Activated T-helper 2 cell treated with anti-CD3 and anti-CD28 coated beads, Interferon-gamma antibody, Interleukin-2, Interleukin-4, amounts not matched to agents 10 μg/mL and 5 μg/mL and 100 μg/mL, durations not matched to agents 14 hours and 24 hours and 36 hours (primary cell): ENCODE measurements around the gene RFX2. TPM values are rescaled to one million over a fixed set of nuclear protein-coding genes. Genes with fewer than 3 reads are reported as not detected.

ENCODE experiments used
- DNase-seq: peaks from one replicate; pipeline ENCODE4 v3.0.0; 2021; ENCODE audit warnings: low spot score
- H3K27ac Mint-ChIP-seq: one replicate; pipeline ENCODE4 v1.8.0; 2021; ENCODE audit warnings: mixed read lengths
- H3K27me3 Mint-ChIP-seq: one replicate; pipeline ENCODE4 v1.8.0; 2021; ENCODE audit warnings: low read depth, mixed read lengths
- H3K36me3 Mint-ChIP-seq: one replicate; pipeline ENCODE4 v1.8.0; 2021; ENCODE audit warnings: low read depth, mixed read lengths
- H3K4me1 Mint-ChIP-seq: one replicate; pipeline ENCODE4 v1.8.0; 2021; ENCODE audit warnings: low read depth, mixed read lengths
- H3K4me3 Mint-ChIP-seq: one replicate; pipeline ENCODE4 v1.8.0; 2021; ENCODE audit warnings: low read depth, mild to moderate bottlenecking, moderate library complexity, mixed read lengths
- H3K9me3 Mint-ChIP-seq: one replicate; pipeline ENCODE4 v1.8.0; 2021; ENCODE audit warnings: mixed read lengths
- intact Hi-C: fragments of 100-400 bp; cut with micrococcal nuclease; formaldehyde crosslinking; loops from one replicate; pipeline ENCODE4 v1.15.1; 2023
- total RNA-seq: library from RNA; stranded (reverse); gene quantifications from 2 replicates; pipeline ENCODE4 v1.2.3, GENCODE V29; 2022

RFX2 gene
- 8.7 and 12.5 TPM in 2 replicates for total RNA-seq

GRCh38 chr19:6110360-6110977 is at the start of gene RFX2:
Gene RFX2 (minus strand): TSS chr19:6110500. CDS start chr19:6047496, 63,004 bp downstream.
- peak within 1 kb of the TSS; percentile 85 for H3K27ac Mint-ChIP-seq
- H3K9me3 Mint-ChIP-seq, result no peaks in the 10 kb centered on the region

GRCh38 chr19:6156033-6156432 is 45.7 kb upstream of the RFX2 start:
- H3K27me3 Mint-ChIP-seq, result peaks cover 6% of the 10 kb centered on the region
- H3K27ac Mint-ChIP-seq, result no peak overlapping the region
- DNase-seq, result no peak
- intact Hi-C loops, result no loop called here
- H3K4me1 Mint-ChIP-seq, result peaks cover under 1% of the 10 kb centered on the region
- H3K4me3 Mint-ChIP-seq, result no peak overlapping the region
- H3K9me3 Mint-ChIP-seq, result peaks cover 9% of the 10 kb centered on the region
- H3K36me3 Mint-ChIP-seq, result no peaks in the 10 kb centered on the region

More at GRCh38 chr19:6110360-6110977, at the start of gene RFX2:
- Mint-ChIP-seq H3K4me1 (peaks cover 24% of the 10 kb centered on the region), H3K4me3 (peak within 1 kb of the TSS; percentile 90), H3K36me3 (no peaks in the 10 kb centered on the region), H3K27me3 (peaks cover 11% of the 10 kb centered on the region)
- intact Hi-C loops, result loop anchor here (1.0 to 5.0 kb wide), 3 partner anchors 48 to 752 kb away; no protein-coding TSS in a partner anchor
- peak; percentile 99 for DNase-seq

DNA sequence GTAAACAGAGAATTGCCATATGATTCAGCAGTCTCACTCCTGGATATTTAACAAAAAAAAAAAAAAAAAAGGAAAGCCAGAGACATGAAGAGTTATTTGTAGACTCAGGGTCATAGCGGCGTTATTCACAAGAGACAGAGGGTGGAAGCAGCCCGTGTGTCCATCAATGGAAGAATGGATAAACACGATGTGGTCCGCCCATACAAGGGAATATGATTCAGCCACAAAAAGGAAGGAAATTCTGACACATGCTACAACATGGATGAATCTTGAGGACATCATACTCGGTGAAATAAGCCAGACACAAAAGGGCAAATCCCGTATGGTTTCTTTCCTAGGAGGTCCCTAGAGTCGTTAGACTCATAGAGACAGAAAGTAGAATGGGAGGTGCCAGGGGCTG is 40.0 kb upstream of the RFX2 start:
- no peak overlapping the region for H3K27ac Mint-ChIP-seq
- no peaks in the 10 kb centered on the region for H3K4me1 Mint-ChIP-seq
- H3K4me3 Mint-ChIP-seq, result no peak overlapping the region
- intact Hi-C loops, result no loop called here
- H3K9me3 Mint-ChIP-seq, result no peaks in the 10 kb centered on the region
- H3K36me3 Mint-ChIP-seq, result no peaks in the 10 kb centered on the region
- DNase-seq, result no peak
- H3K27me3 Mint-ChIP-seq, result peaks cover 4% of the 10 kb centered on the region

GRCh38 chr19:6141217-6141616 is 30.9 kb upstream of the RFX2 start:
- H3K27me3 Mint-ChIP-seq, result no peaks in the 10 kb centered on the region
- H3K4me3 Mint-ChIP-seq, result no peak overlapping the region
- DNase-seq, result no peak
- H3K9me3 Mint-ChIP-seq, result no peaks in the 10 kb centered on the region
- H3K27ac Mint-ChIP-seq, result no peak overlapping the region
- no peaks in the 10 kb centered on the region for H3K4me1 Mint-ChIP-seq
- no peaks in the 10 kb centered on the region for H3K36me3 Mint-ChIP-seq
- intact Hi-C loops, result no loop called here

DNA sequence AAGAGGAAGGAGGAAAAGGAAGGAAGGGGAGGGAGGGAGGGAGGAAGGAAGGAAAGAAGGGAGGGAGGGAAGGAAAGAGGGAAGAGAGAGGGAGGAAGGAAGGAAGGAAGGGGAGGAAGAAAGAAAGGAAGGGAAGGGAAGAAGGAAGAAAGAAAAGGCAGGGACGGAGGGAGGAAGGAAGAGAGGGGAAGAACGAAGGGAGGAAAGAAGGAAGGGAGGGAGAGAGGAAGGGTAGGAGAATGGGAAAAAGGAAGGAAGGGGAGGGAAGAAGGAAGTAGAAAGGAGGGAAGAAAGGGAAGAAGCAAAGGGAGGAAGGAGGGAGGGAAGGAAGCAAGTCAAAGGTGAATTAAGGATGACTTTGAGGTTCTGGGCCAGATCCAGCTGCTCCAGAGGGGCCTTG is 28.2 kb upstream of the RFX2 start:
- no peaks in the 10 kb centered on the region for H3K4me1 Mint-ChIP-seq
- H3K27me3 Mint-ChIP-seq, result no peaks in the 10 kb centered on the region
- H3K27ac Mint-ChIP-seq, result no peak overlapping the region
- no peak overlapping the region for H3K4me3 Mint-ChIP-seq
- no peak for DNase-seq
- H3K9me3 Mint-ChIP-seq, result no peaks in the 10 kb centered on the region
- intact Hi-C loops, result no loop called here
- no peaks in the 10 kb centered on the region for H3K36me3 Mint-ChIP-seq

DNA sequence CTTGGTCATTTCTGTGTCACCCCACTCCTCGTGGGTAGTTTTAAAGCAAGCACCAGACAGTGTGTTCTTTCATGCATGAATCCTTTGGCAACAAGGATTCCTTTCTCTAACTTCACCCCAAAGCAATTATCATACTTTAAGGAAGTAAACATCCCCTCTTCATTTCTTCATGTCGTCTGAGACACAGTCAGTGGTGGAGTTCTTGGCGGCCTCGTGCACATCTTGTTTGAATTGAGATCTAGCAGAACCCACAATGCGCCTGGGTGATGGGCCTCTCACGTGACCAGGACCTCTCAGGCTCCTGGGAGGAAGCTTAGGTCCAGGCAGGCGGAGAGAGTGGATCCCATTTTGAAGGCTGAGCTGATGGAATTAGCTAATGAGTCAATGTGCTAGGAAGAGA is 27.8 kb upstream of the RFX2 start:
- H3K4me1 Mint-ChIP-seq, result no peaks in the 10 kb centered on the region
- DNase-seq, result no peak
- intact Hi-C loops, result no loop called here
- no peak overlapping the region for H3K4me3 Mint-ChIP-seq
- no peaks in the 10 kb centered on the region for H3K36me3 Mint-ChIP-seq
- H3K27me3 Mint-ChIP-seq, result no peaks in the 10 kb centered on the region
- no peak overlapping the region for H3K27ac Mint-ChIP-seq
- no peaks in the 10 kb centered on the region for H3K9me3 Mint-ChIP-seq

DNA sequence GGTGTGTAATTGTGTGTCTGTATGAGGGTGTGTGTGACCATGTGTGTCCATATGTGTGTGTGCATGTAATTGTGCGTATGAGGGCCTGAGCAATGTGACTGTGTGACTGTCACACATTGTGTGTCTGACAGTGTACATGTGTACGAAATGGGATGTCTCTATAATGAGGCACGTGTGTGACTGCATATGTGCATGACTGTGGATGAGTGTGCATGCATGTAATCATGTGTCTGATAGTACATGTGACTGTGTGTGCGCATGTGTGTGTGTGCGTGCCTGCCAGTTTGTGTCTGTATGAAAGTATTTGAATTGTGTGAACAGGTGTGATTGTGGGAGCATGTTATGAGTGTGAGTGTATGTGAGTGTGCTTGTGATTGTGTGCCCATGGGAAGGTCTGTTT is 22.9 kb upstream of the RFX2 start:
- no peaks in the 10 kb centered on the region for H3K4me1 Mint-ChIP-seq
- no peak overlapping the region for H3K4me3 Mint-ChIP-seq
- H3K27ac Mint-ChIP-seq, result no peak overlapping the region
- intact Hi-C loops, result no loop called here
- DNase-seq, result no peak
- H3K27me3 Mint-ChIP-seq, result no peaks in the 10 kb centered on the region
- no peaks in the 10 kb centered on the region for H3K36me3 Mint-ChIP-seq
- no peaks in the 10 kb centered on the region for H3K9me3 Mint-ChIP-seq

DNA sequence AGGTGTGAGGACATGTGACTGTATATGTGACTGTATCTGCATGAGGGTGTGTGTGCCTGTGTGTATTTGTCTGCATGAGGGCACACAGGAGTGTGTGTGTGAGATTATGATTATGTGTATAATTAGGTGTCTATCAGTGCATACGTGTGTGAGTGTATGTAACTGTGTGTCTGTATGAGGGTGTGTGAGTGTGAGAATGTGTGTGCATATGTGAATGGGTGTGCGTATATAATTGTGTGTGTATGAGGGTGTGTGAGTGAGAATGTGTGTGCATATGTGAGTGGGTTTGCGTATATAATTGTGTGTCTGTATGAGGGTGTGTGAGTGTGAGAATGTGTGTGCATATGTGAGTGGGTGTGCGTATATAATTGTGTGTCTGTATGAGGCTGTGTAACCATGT is 22.2 kb upstream of the RFX2 start:
- no peaks in the 10 kb centered on the region for H3K9me3 Mint-ChIP-seq
- H3K4me1 Mint-ChIP-seq, result no peaks in the 10 kb centered on the region
- H3K27ac Mint-ChIP-seq, result no peak overlapping the region
- no peaks in the 10 kb centered on the region for H3K27me3 Mint-ChIP-seq
- no peak for DNase-seq
- H3K4me3 Mint-ChIP-seq, result no peak overlapping the region
- intact Hi-C loops, result no loop called here
- no peaks in the 10 kb centered on the region for H3K36me3 Mint-ChIP-seq

DNA sequence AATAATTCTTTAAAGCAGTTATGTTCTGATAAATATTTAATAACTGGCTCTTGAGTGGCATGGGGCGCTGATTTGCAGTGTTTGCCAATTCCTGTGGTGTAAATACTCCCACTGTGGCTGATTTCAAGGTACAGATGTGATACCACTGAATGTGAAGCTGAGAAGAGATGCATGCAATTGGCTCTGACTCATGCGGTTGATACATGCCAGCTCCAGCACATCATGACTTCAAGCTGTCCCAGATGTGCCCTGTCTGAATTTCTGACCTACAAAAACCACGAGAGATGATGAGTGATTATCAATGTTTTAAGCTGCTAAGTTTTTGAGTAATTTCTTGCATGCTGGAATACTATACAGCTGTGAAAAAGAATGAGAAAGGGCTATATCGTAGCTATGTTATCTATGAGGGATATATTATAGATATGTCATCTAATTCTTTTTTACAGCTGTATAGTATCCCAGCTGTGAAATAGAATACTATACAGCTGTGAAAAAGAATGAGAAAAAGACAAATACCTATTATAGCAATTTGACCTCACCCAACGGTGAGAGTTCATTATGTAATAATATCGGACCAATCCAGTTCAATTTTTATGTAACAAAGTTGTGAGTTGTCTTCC is 17.5 kb upstream of the RFX2 start:
- H3K36me3 Mint-ChIP-seq, result no peaks in the 10 kb centered on the region
- intact Hi-C loops, result loop anchor here (2.0 to 5.0 kb wide), 2 partner anchors 141 to 171 kb away; no protein-coding TSS in a partner anchor
- DNase-seq, result no peak

DNA sequence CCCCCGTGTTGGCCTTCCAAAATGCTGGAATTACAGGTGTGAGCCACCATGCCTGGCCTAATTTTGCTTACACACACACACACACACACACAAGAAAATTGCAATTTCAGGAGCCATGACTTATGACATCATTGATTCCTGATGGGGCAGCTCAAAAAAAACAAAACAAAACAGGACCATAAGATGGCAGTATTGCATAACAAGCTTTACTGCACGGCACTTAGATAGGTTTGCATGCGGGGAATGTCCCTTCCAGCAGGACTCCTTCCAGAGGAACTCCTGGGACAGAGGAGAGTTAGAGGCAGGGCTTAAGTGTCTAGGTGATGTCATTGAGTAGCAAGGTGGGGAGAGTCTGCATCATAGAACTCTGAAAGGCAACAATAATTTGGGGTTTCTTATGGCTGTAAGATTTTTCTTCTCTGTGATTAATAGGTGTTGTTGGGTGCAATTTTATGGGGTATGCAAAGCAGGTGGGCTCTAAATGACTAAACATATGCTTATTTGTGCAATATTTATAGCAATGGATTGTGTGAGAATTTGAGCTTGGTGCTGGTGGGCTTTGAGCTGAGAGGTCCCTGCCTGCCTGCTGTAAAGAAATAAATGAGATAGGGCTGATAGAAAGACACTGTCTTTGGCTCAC is 16.2 kb upstream of the RFX2 start:
- no peaks in the 10 kb centered on the region for H3K27me3 Mint-ChIP-seq
- DNase-seq, result no peak
- H3K4me3 Mint-ChIP-seq, result no peak overlapping the region
- no peak overlapping the region for H3K27ac Mint-ChIP-seq
- H3K4me1 Mint-ChIP-seq, result peaks cover 4% of the 10 kb centered on the region
- no peaks in the 10 kb centered on the region for H3K36me3 Mint-ChIP-seq
- H3K9me3 Mint-ChIP-seq, result no peaks in the 10 kb centered on the region
- intact Hi-C loops, result loop anchor here (2.0 to 5.0 kb wide), 2 partner anchors 139 to 172 kb away; no protein-coding TSS in a partner anchor

More for the DNA sequence above, 17.5 kb upstream of the RFX2 start:
- no peaks in the 10 kb centered on the region for H3K9me3 Mint-ChIP-seq
- no peak overlapping the region for H3K4me3 Mint-ChIP-seq
- H3K4me1 Mint-ChIP-seq, result peaks cover 4% of the 10 kb centered on the region
- no peak overlapping the region for H3K27ac Mint-ChIP-seq
- no peaks in the 10 kb centered on the region for H3K27me3 Mint-ChIP-seq

DNA sequence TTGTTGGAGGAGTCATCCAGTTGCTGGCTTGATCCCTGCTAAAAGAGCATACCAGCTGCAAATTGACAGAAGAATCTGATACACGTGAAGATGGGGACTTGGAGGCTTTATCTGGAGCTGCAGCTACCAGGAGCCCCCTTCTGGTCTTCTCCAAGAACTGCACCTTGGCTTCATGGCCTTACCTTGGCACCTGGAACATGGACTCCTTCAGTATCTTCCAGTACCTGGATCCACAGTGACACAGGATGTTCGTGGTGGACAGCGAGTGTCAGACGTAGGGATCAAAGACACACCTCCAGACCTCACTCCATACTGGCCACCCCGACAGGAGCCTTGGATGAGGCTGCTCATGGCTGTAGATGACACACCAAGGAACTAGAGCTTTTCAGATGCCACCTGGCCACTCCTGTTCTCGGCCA is 15.3 kb upstream of the RFX2 start:
- DNase-seq, result peak; percentile 50
- Mint-ChIP-seq H3K9me3 (no peaks in the 10 kb centered on the region), H3K4me1 (peaks cover 4% of the 10 kb centered on the region), H3K27me3 (no peaks in the 10 kb centered on the region), H3K4me3 (no peak overlapping the region), H3K36me3 (no peaks in the 10 kb centered on the region), H3K27ac (no peak overlapping the region)
- intact Hi-C loops, result loop anchor here (1.0 to 5.0 kb wide), 2 partner anchors 76 to 138 kb away; no protein-coding TSS in a partner anchor

DNA sequence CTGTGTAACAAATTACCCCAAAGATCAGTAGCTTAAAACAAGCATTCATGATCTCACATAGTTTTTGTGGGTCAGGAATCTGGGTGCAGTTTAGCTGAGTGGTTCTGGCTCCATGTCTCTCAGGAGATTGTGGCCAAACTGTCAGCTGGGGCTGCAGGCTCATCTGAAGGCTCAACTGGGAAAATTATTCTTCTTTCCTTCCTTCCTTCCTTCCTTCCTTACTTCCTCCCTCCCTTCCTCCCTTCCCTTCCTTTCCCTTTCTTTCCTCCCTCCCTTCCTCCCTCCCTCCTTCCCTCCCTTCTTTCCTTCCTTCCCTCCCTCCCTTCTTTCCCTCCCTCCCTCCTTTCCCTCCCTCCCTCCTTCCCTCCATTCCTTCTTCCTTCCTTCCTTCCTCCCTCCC is 8.7 kb upstream of the RFX2 start:
- Mint-ChIP-seq H3K27ac (no peak overlapping the region), H3K4me1 (peaks cover 5% of the 10 kb centered on the region), H3K4me3 (no peak overlapping the region), H3K27me3 (peaks cover 7% of the 10 kb centered on the region), H3K36me3 (no peaks in the 10 kb centered on the region), H3K9me3 (peaks cover 11% of the 10 kb centered on the region)
- intact Hi-C loops, result no loop called here
- no peak for DNase-seq

DNA sequence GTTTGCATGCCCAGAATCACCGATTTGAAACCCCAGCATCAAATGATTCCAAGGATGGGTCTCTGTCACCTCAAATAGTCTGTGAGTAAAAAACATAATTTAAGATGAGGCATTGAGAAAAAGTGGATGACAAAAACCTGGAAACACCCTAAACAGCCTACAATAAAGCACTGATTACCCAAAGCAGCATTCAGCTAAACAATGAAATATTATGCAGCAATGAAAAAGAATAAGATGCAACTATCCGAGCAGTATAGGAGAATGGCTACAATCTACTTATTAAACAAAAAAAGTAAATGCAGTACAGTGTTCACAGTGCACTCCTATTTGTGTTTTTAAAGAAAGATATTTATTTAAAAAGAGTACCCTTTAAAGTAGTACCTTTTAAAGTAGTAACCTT is 7.7 kb upstream of the RFX2 start:
- intact Hi-C loops, result no loop called here
- Mint-ChIP-seq H3K4me1 (peaks cover 5% of the 10 kb centered on the region), H3K4me3 (no peak overlapping the region), H3K27ac (no peak overlapping the region), H3K9me3 (peaks cover 11% of the 10 kb centered on the region), H3K27me3 (peaks cover 7% of the 10 kb centered on the region), H3K36me3 (no peaks in the 10 kb centered on the region)
- DNase-seq, result no peak
